GM23338 (cell line): ENCODE results near the gene CIITA. TPM values are rescaled to one million over a fixed set of nuclear protein-coding genes. Genes with fewer than 3 reads are reported as not detected.
A peak's percentile ranks its signal among the peaks of the same experiment; 100 is the strongest.

ENCODE experiments used
- ATAC-seq: fragments of 200-7000 bp; cut with Tn5 transposase; 3 replicates; pipeline ENCODE4 v1.9.1; 2020
- DNase-seq: peaks from one replicate; pipeline ENCODE4 v3.0.0-alpha.2; 2015; ENCODE audit warnings: low spot score
- H2AFZ ChIP-seq: fragments of 200-600 bp; sonication (generic); 2 replicates; pipeline ENCODE4 v1.8.0; 2016; ENCODE audit warnings: antibody characterized with exemption, mild to moderate bottlenecking, moderate library complexity
- H3F3A ChIP-seq: fragments of 200-600 bp; sonication (generic); replicated peaks from 2 replicates; pipeline ENCODE4 v1.8.0; 2017; ENCODE audit warnings: antibody characterized with exemption, mixed run types, low read depth
- H3K27ac ChIP-seq: fragments of 200-600 bp; sonication (generic); 2 replicates; pipeline ENCODE4 v1.6.1; 2016; ENCODE audit warnings: low read depth
- H3K27me3 ChIP-seq: fragments of 200-600 bp; sonication (generic); 2 replicates; pipeline ENCODE4 v1.8.0; 2016; ENCODE audit warnings: mild to moderate bottlenecking, mixed run types, moderate library complexity; ENCODE audit not compliant: insufficient read depth
- H3K36me3 ChIP-seq: fragments of 200-600 bp; sonication (generic); 2 replicates; pipeline ENCODE4 v1.8.0; 2016; ENCODE audit warnings: mild to moderate bottlenecking; ENCODE audit not compliant: insufficient read depth
- H3K4me1 ChIP-seq: fragments of 200-600 bp; sonication (generic); 2 replicates; pipeline ENCODE4 v1.8.0; 2016; ENCODE audit warnings: mild to moderate bottlenecking, moderate library complexity; ENCODE audit not compliant: insufficient read depth
- H3K4me2 ChIP-seq: fragments of 200-600 bp; sonication (generic); 2 replicates; pipeline ENCODE4 v1.7.1; 2017; ENCODE audit warnings: mixed run types
- H3K4me3 ChIP-seq: fragments of 200-600 bp; sonication (generic); 2 replicates; pipeline ENCODE4 v1.6.1; 2016; ENCODE audit warnings: mixed run types
- H3K79me2 ChIP-seq: fragments of 200-600 bp; sonication (generic); replicated peaks from 2 replicates; pipeline ENCODE4 v1.8.0; 2017; ENCODE audit warnings: mild to moderate bottlenecking; ENCODE audit not compliant: insufficient read depth
- H3K9me2 ChIP-seq: fragments of 200-600 bp; sonication (generic); 2 replicates; pipeline ENCODE4 v1.8.0; 2017; ENCODE audit not compliant: insufficient read depth
- H4K20me1 ChIP-seq: fragments of 200-600 bp; sonication (generic); replicated peaks from 2 replicates; pipeline ENCODE4 v1.8.0; 2017; ENCODE audit warnings: mild to moderate bottlenecking; ENCODE audit not compliant: insufficient read depth
- H3K27ac Mint-ChIP-seq: 2 replicates; pipeline ENCODE4 v1.8.0; 2020; ENCODE audit warnings: inconsistent platforms, mild to moderate bottlenecking, moderate library complexity, mixed read lengths
- H3K27me3 Mint-ChIP-seq: 3 replicates; pipeline ENCODE4 v1.8.0; 2022; ENCODE audit warnings: low read depth, mild to moderate bottlenecking, moderate library complexity, mixed read lengths, inconsistent platforms; ENCODE audit not compliant: insufficient read depth, poor library complexity
- H3K36me3 Mint-ChIP-seq: 3 replicates; pipeline ENCODE4 v1.8.0; 2021; ENCODE audit warnings: low read depth, mild to moderate bottlenecking, inconsistent platforms, moderate library complexity, mixed read lengths
- H3K4me1 Mint-ChIP-seq: 3 replicates; pipeline ENCODE4 v1.8.0; 2020; ENCODE audit warnings: mild to moderate bottlenecking, inconsistent platforms, mixed read lengths
- H3K4me3 Mint-ChIP-seq: 3 replicates; pipeline ENCODE4 v1.8.0; 2021; ENCODE audit warnings: moderate library complexity, mild to moderate bottlenecking, inconsistent platforms, mixed read lengths
- H3K9me3 Mint-ChIP-seq: 3 replicates; pipeline ENCODE4 v1.8.0; 2020; ENCODE audit warnings: moderate library complexity, mild to moderate bottlenecking, inconsistent platforms, mixed read lengths
- CREB1 ChIP-seq: fragments of 250-450 bp; sonication (Bioruptor Pico); IDR thresholded peaks from 2 replicates; pipeline ENCODE4 v1.5.0; 2020; ENCODE audit warnings: low read depth, mild to moderate bottlenecking, moderate library complexity
- CTCF ChIP-seq, 2 experiments: fragments of 200-600 bp in 1 of 2; sonication (generic) in 1 of 2; conservative IDR thresholded peaks; 2 replicates each; pipeline versions ENCODE4 v1.5.1 to v1.6.1; 2016 to 2017; ENCODE audit warnings: antibody characterized with exemption in 2 of 2, low read depth in 2 of 2, mild to moderate bottlenecking in 2 of 2, moderate library complexity in 1 of 2
- ETS1 ChIP-seq: IDR thresholded peaks from 2 replicates; pipeline ENCODE4 v1.6.1; 2016; ENCODE audit warnings: antibody characterized with exemption
- EZH2 ChIP-seq: fragments of 200-600 bp; sonication (generic); IDR thresholded peaks from one replicate; pipeline ENCODE4 v1.8.0; 2017; ENCODE audit warnings: antibody characterized with exemption, mild to moderate bottlenecking, low read depth; ENCODE audit not compliant: unreplicated experiment
- EZH2phosphoT487 ChIP-seq: fragments of 200-600 bp; sonication (generic); IDR thresholded peaks from one replicate; pipeline ENCODE4 v1.8.1; 2018; ENCODE audit warnings: antibody characterized with exemption; ENCODE audit not compliant: unreplicated experiment
- JUNB ChIP-seq: IDR thresholded peaks from one replicate; pipeline ENCODE4 v1.6.1; 2016; ENCODE audit warnings: antibody characterized with exemption; ENCODE audit not compliant: unreplicated experiment
- NANOG ChIP-seq: IDR thresholded peaks from 2 replicates; pipeline ENCODE4 v1.6.1; 2016; ENCODE audit warnings: antibody characterized with exemption, borderline replicate concordance
- POLR2AphosphoS5 ChIP-seq: IDR thresholded peaks from 2 replicates; pipeline ENCODE4 v1.6.1; 2016; ENCODE audit warnings: antibody characterized with exemption, low read depth
- REST ChIP-seq: IDR thresholded peaks from one replicate; pipeline ENCODE4 v1.6.1; 2018; ENCODE audit warnings: antibody characterized with exemption; ENCODE audit not compliant: unreplicated experiment
- STAT1 ChIP-seq: IDR thresholded peaks from one replicate; pipeline ENCODE4 v1.6.1; 2016; ENCODE audit warnings: antibody characterized with exemption; ENCODE audit not compliant: unreplicated experiment
- ZNF114 ChIP-seq: fragments of 250-450 bp; sonication (Bioruptor Pico); IDR thresholded peaks from 2 replicates; pipeline ENCODE4 v1.5.0; 2020; ENCODE audit warnings: mild to moderate bottlenecking, moderate library complexity
- ZNF331 ChIP-seq: fragments of 250-450 bp; sonication (Bioruptor Pico); IDR thresholded peaks from 2 replicates; pipeline ENCODE4 v1.5.0; 2020; ENCODE audit warnings: low read depth, mild to moderate bottlenecking, moderate library complexity
- polyA plus RNA-seq: library from polyadenylated mRNA; unstranded; fragments of >200 nt; fragmentation: Nextera tagmentation; extraction: Ambion mirVana; gene quantifications from 2 replicates; pipeline ENCODE4 v1.2.1, GENCODE V29; 2016
- total RNA-seq: library from RNA; depleted of rRNA; stranded (reverse); fragments of >200 nt; shearing (Covaris generic); gene quantifications from 2 replicates; pipeline ENCODE4 v1.2.3, GENCODE V29; 2014
- TF ChIP-seq, protein P1 (sequence below): fragments of 250-450 bp; sonication (Bioruptor Pico); IDR thresholded peaks from 2 replicates; pipeline ENCODE4 v1.5.0; 2020; ENCODE audit warnings: mild to moderate bottlenecking, moderate library complexity

The CIITA gene
- total and polyA plus RNA-seq, 2 experiments from 2014 or later: 0.10 to 0.57 TPM

DNA sequence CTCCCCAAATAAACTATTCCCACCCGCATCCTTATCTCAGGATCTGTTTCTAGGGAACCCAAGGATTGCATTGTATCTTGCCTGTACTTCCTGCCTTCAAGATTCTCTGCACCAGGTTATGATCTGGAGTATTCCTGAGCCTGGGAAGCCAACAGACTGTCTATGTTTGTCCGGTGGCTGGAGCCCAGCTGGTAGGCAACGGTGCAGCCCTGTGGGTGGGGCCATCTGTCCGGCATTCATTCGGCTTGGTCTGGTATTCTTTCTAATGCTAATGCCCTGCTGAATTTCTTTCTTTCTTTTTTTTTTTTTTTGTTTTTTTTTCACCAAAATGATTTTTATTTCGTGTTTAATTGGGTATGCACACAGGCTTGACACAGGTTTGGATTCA, 37.7 kb upstream of the CIITA start:
- H3K4me1 ChIP-seq: 0 out of 2 replicates have a peak, but pooled peaks cover 4% of the 10 kb centered on the region
- DNase-seq (no peak), ATAC-seq (peak; percentile 61)
- TF ChIP-seq CTCF (conservative IDR thresholded peaks at IDR 0.05; ENCODE audit: low read depth in 2 of 2): no peak
- TF ChIP-seq STAT1: no peak
- TF ChIP-seq EZH2: no peak
- TF ChIP-seq NANOG: no peak
- TF ChIP-seq EZH2phosphoT487: no peak
- no peak for TF ChIP-seq ETS1
- TF ChIP-seq, protein P1, sequence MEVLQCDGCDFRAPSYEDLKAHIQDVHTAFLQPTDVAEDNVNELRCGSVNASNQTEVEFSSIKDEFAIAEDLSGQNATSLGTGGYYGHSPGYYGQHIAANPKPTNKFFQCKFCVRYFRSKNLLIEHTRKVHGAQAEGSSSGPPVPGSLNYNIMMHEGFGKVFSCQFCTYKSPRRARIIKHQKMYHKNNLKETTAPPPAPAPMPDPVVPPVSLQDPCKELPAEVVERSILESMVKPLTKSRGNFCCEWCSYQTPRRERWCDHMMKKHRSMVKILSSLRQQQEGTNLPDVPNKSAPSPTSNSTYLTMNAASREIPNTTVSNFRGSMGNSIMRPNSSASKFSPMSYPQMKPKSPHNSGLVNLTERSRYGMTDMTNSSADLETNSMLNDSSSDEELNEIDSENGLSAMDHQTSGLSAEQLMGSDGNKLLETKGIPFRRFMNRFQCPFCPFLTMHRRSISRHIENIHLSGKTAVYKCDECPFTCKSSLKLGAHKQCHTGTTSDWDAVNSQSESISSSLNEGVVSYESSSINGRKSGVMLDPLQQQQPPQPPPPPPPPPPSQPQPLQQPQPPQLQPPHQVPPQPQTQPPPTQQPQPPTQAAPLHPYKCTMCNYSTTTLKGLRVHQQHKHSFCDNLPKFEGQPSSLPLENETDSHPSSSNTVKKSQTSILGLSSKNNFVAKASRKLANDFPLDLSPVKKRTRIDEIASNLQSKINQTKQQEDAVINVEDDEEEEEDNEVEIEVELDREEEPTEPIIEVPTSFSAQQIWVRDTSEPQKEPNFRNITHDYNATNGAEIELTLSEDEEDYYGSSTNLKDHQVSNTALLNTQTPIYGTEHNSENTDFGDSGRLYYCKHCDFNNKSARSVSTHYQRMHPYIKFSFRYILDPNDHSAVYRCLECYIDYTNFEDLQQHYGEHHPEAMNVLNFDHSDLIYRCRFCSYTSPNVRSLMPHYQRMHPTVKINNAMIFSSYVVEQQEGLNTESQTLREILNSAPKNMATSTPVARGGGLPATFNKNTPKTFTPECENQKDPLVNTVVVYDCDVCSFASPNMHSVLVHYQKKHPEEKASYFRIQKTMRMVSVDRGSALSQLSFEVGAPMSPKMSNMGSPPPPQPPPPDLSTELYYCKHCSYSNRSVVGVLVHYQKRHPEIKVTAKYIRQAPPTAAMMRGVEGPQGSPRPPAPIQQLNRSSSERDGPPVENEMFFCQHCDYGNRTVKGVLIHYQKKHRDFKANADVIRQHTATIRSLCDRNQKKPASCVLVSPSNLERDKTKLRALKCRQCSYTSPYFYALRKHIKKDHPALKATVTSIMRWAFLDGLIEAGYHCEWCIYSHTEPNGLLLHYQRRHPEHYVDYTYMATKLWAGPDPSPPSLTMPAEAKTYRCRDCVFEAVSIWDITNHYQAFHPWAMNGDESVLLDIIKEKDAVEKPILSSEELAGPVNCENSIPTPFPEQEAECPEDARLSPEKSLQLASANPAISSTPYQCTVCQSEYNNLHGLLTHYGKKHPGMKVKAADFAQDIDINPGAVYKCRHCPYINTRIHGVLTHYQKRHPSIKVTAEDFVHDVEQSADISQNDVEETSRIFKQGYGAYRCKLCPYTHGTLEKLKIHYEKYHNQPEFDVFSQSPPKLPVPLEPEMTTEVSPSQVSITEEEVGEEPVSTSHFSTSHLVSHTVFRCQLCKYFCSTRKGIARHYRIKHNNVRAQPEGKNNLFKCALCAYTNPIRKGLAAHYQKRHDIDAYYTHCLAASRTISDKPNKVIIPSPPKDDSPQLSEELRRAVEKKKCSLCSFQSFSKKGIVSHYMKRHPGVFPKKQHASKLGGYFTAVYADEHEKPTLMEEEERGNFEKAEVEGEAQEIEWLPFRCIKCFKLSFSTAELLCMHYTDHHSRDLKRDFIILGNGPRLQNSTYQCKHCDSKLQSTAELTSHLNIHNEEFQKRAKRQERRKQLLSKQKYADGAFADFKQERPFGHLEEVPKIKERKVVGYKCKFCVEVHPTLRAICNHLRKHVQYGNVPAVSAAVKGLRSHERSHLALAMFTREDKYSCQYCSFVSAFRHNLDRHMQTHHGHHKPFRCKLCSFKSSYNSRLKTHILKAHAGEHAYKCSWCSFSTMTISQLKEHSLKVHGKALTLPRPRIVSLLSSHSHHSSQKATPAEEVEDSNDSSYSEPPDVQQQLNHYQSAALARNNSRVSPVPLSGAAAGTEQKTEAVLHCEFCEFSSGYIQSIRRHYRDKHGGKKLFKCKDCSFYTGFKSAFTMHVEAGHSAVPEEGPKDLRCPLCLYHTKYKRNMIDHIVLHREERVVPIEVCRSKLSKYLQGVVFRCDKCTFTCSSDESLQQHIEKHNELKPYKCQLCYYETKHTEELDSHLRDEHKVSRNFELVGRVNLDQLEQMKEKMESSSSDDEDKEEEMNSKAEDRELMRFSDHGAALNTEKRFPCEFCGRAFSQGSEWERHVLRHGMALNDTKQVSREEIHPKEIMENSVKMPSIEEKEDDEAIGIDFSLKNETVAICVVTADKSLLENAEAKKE (CRISPR knock-in tag): no peak
- no peak for TF ChIP-seq POLR2AphosphoS5
- no peak for TF ChIP-seq REST
- no peak for TF ChIP-seq ZNF114 (CRISPR knock-in tag)
- TF ChIP-seq CREB1: no peak
- TF ChIP-seq ZNF331 (CRISPR knock-in tag): no peak
- no peak for TF ChIP-seq JUNB
- H3K27me3 ChIP-seq: no peaks in the 10 kb centered on the region
- peaks cover 6% of the 10 kb centered on the region for H3K4me1 Mint-ChIP-seq
- H3K4me3 Mint-ChIP-seq: no peak overlapping the region
- H3K27ac ChIP-seq: no peak overlapping the region
- H4K20me1 ChIP-seq: no peaks in the 10 kb centered on the region
- H3K4me3 ChIP-seq: no peak overlapping the region
- H3K79me2 ChIP-seq: no peaks in the 10 kb centered on the region
- no peaks in the 10 kb centered on the region for H3F3A ChIP-seq
- 0 out of 2 replicates have a peak overlapping the region, but pooled peaks have one; percentile 23 for H2AFZ ChIP-seq
- no peak overlapping the region for H3K27ac Mint-ChIP-seq
- H3K36me3 Mint-ChIP-seq: no peaks in the 10 kb centered on the region
- H3K9me2 ChIP-seq: no peaks in the 10 kb centered on the region
- no peaks in the 10 kb centered on the region; the same call in 2 of the 3 replicates for H3K9me3 Mint-ChIP-seq
- H3K27me3 Mint-ChIP-seq: peaks cover 2% of the 10 kb centered on the region
- no peaks in the 10 kb centered on the region for H3K36me3 ChIP-seq
- no peak overlapping the region; the same call in 1 of the 2 replicates for H3K4me2 ChIP-seq
